Tibial nerve (tissue), 4 donors: ENCODE results near the gene ATF7. TPM values are rescaled to one million over a fixed set of nuclear protein-coding genes. Genes with fewer than 3 reads are reported as not detected.

Experiments
- DNase-seq, 2 donors: peaks; one replicate each; pipeline ENCODE4 v3.0.0-alpha.2; 2019; ENCODE audit warnings: low spot score in 2 of 2
- H3K27ac ChIP-seq, 4 donors: fragments of 200-600 bp; sonication (generic) in 3 of 4; one replicate each; pipeline ENCODE4 v1.5.1; 2017 to 2019; ENCODE audit warnings: mild to moderate bottlenecking in 1 of 4
- H3K27me3 ChIP-seq, 2 donors: fragments of 200-600 bp; sonication (generic) in 1 of 2; one replicate each; pipeline versions ENCODE4 v1.5.1 to v1.6.0; 2017 to 2019
- H3K36me3 ChIP-seq, 3 donors: fragments of 200-600 bp; sonication (generic); one replicate each; pipeline ENCODE4 v1.5.1; 2018 to 2019
- H3K4me1 ChIP-seq, 4 donors: fragments of 200-600 bp; sonication (generic) in 3 of 4; one replicate each; pipeline ENCODE4 v1.5.1; 2017 to 2019
- H3K4me3 ChIP-seq, 4 donors: fragments of 200-600 bp; sonication (generic) in 3 of 4; one replicate each; pipeline ENCODE4 v1.5.1; 2017 to 2019; ENCODE audit warnings: mild to moderate bottlenecking in 1 of 4, moderate library complexity in 1 of 4
- H3K9me3 ChIP-seq, 4 donors: fragments of 200-600 bp; sonication (generic) in 3 of 4; one replicate each; pipeline ENCODE4 v1.5.1; 2017 to 2019
- CTCF ChIP-seq, 5 experiments: fragments of 200-600 bp in 3 of 5; fragments of 450-650 bp in 2 of 5; sonication (generic) in 3 of 5; IDR thresholded peaks; one replicate each; pipeline ENCODE4 v1.5.1; 2016 to 2019; ENCODE audit warnings: antibody characterized with exemption in 5 of 5, mild to moderate bottlenecking in 3 of 5, moderate library complexity in 2 of 5
- EP300 ChIP-seq, 2 donors: sonication (generic); formaldehyde crosslinking; IDR thresholded peaks; one replicate each; pipeline ENCODE4 v1.6.1; 2017; ENCODE audit warnings: antibody characterized with exemption in 2 of 2, mild to moderate bottlenecking in 1 of 2
- POLR2A ChIP-seq, 2 donors: fragments of 450-650 bp; IDR thresholded peaks; one replicate each; pipeline ENCODE4 v1.6.1; 2017; ENCODE audit warnings: antibody characterized with exemption in 2 of 2, mild to moderate bottlenecking in 2 of 2, moderate library complexity in 2 of 2
- WGBS, 2 donors: methylation state at CpG; one replicate each; pipeline ENCODE4 v1.1.5; 2018; 5-methylcytosine and 5-hydroxymethylcytosine counted together
- total RNA-seq, 4 donors: library from RNA; depleted of rRNA; stranded (reverse); fragments of >200 nt; gene quantifications; one replicate each; pipeline ENCODE4 v1.1.0, GENCODE V29; 2016

The ATF7 gene
- total RNA-seq, 4 donors from 2014 or later = 30.1 to 47.9 (median 34.4) TPM

- no peaks in the 10 kb centered on the region for H3K9me3 ChIP-seq
- TF ChIP-seq POLR2A (IDR thresholded peaks at IDR 0.05) (no peak), CTCF (IDR thresholded peaks at IDR 0.05) (no peak), EP300 (IDR thresholded peaks at IDR 0.05) (no peak)
- 64 to 70% methylated on average over 4 of the region's 4 CpGs for WGBS, 2 donors
- H3K27me3 ChIP-seq = no peaks in the 10 kb centered on the region
- H3K4me3 ChIP-seq = no peak overlapping the region
- DNase-seq = no peak
- no peak overlapping the region for H3K27ac ChIP-seq
- H3K36me3 ChIP-seq = peaks cover 12 to 100% (median 76%) of the 10 kb centered on the region in 3 donors
- H3K4me1 ChIP-seq = peaks cover 0 to 45% (median 0%) of the 10 kb centered on the region in 4 donors
These were observed 159.5 kb downstream of the ATF7 start for GRCh38 chr12:53466640-53467039.

- H3K4me1 ChIP-seq = peaks cover 0 to 51% (median 2%) of the 10 kb centered on the region in 4 donors
- peaks cover 13 to 100% (median 79%) of the 10 kb centered on the region in 3 donors for H3K36me3 ChIP-seq
- no peak overlapping the region for H3K4me3 ChIP-seq
- WGBS, 2 donors = 45 to 49% methylated on average over 2 of the region's 2 CpGs
- no peak for DNase-seq
- H3K27ac ChIP-seq = no peak overlapping the region
- H3K27me3 ChIP-seq = no peaks in the 10 kb centered on the region
- TF ChIP-seq EP300 (IDR thresholded peaks at IDR 0.05) (no peak), CTCF (IDR thresholded peaks at IDR 0.05) (no peak), POLR2A (IDR thresholded peaks at IDR 0.05) (no peak)
- H3K9me3 ChIP-seq = no peaks in the 10 kb centered on the region
These were observed 160.5 kb downstream of the ATF7 start for GRCh38 chr12:53465679-53466078.

- no peak overlapping the region for H3K27ac ChIP-seq
- no peaks in the 10 kb centered on the region for H3K27me3 ChIP-seq
- peaks cover 0 to 55% (median 2%) of the 10 kb centered on the region in 4 donors for H3K4me1 ChIP-seq
- peaks cover 17 to 100% (median 81%) of the 10 kb centered on the region in 3 donors for H3K36me3 ChIP-seq
- DNase-seq = no peak
- H3K9me3 ChIP-seq = no peaks in the 10 kb centered on the region
- WGBS, 2 donors = 89 to 93% methylated on average over 8 to 11 of the region's 11 CpGs
- no peak overlapping the region for H3K4me3 ChIP-seq
- no peak for TF ChIP-seq CTCF (IDR thresholded peaks at IDR 0.05)
- TF ChIP-seq EP300 (IDR thresholded peaks at IDR 0.05) = no peak
- TF ChIP-seq POLR2A (IDR thresholded peaks at IDR 0.05) = no peak
These were observed 161.3 kb downstream of the ATF7 start for GRCh38 chr12:53464685-53465418.

- 54 to 60% methylated on average over 5 of the region's 5 CpGs for WGBS, 2 donors
- TF ChIP-seq CTCF (IDR thresholded peaks at IDR 0.05) (no peak), POLR2A (IDR thresholded peaks at IDR 0.05) (no peak), EP300 (IDR thresholded peaks at IDR 0.05) (no peak)
- no peak for DNase-seq
- peaks cover 0 to 58% (median 2%) of the 10 kb centered on the region in 4 donors for H3K4me1 ChIP-seq
- H3K36me3 ChIP-seq = peaks cover 19 to 100% (median 79%) of the 10 kb centered on the region in 3 donors
- no peak overlapping the region for H3K4me3 ChIP-seq
- no peak overlapping the region for H3K27ac ChIP-seq
- H3K27me3 ChIP-seq = no peaks in the 10 kb centered on the region
- H3K9me3 ChIP-seq = no peaks in the 10 kb centered on the region
These were observed 162.2 kb downstream of the ATF7 start for GRCh38 chr12:53463802-53464560.

GRCh38 chr12:53462935-53463334 lies 163.2 kb downstream of the ATF7 start:
- H3K27ac ChIP-seq = no peak overlapping the region
- no peaks in the 10 kb centered on the region for H3K9me3 ChIP-seq
- H3K4me3 ChIP-seq = no peak overlapping the region
- H3K36me3 ChIP-seq = peaks cover 19 to 100% (median 86%) of the 10 kb centered on the region in 3 donors
- DNase-seq = no peak
- WGBS, 2 donors = 72 to 78% methylated on average over 3 of the region's 3 CpGs
- TF ChIP-seq EP300 (IDR thresholded peaks at IDR 0.05) (no peak), CTCF (IDR thresholded peaks at IDR 0.05) (no peak), POLR2A (IDR thresholded peaks at IDR 0.05) (no peak)
- peaks cover 0 to 58% (median 2%) of the 10 kb centered on the region in 4 donors for H3K4me1 ChIP-seq
- no peaks in the 10 kb centered on the region for H3K27me3 ChIP-seq
